GM12872 (cell line): ENCODE data around the gene CALML5.

Experiments
- CTCF ChIP-seq: IDR thresholded peaks from 3 replicates; pipeline ENCODE4 v1.5.1; 2011; ENCODE audit warnings: low read depth, mild to moderate bottlenecking, low read length, moderate library complexity; ENCODE audit not compliant: insufficient read depth

Gene CALML5

GRCh38 chr10:5511231-5511884 lies 12.0 kb upstream of the CALML5 start:
- no peak for TF ChIP-seq CTCF

- TF ChIP-seq CTCF, result no peak
These were observed 11.1 kb upstream of the CALML5 start for GRCh38 chr10:5510281-5511072.

- no peak for TF ChIP-seq CTCF
These were observed 10.3 kb upstream of the CALML5 start for GRCh38 chr10:5509691-5510090.

- TF ChIP-seq CTCF, result no peak
These were observed 9.9 kb upstream of the CALML5 start for GRCh38 chr10:5509236-5509635.

GRCh38 chr10:5508786-5509185 lies 9.4 kb upstream of the CALML5 start:
- TF ChIP-seq CTCF, result no peak

- TF ChIP-seq CTCF, result no peak
These were observed 8.8 kb upstream of the CALML5 start for GRCh38 chr10:5508161-5508604.

- no peak for TF ChIP-seq CTCF
These were observed 8.3 kb upstream of the CALML5 start for GRCh38 chr10:5507649-5508131.
